OCI-LY1 (cell line): ENCODE results near the gene CNRIP1.

Experiments
- H2AFZ ChIP-seq: fragments of 200-600 bp; sonication (generic), shearing (Covaris generic); 2 replicates; pipeline ENCODE4 v1.6.0; 2014; ENCODE audit warnings: antibody characterized with exemption, mild to moderate bottlenecking, low read length
- H3F3A ChIP-seq: fragments of 200-600 bp; sonication (generic), shearing (Covaris generic); 2 replicates; pipeline ENCODE4 v1.6.0; 2014; ENCODE audit warnings: mild to moderate bottlenecking, antibody characterized with exemption, low read length, moderate library complexity; ENCODE audit not compliant: insufficient read depth
- H3K27ac ChIP-seq: fragments of 200-600 bp; sonication (generic); 2 replicates; pipeline ENCODE4 v1.5.1; 2014; ENCODE audit warnings: low read length, mixed run types, mild to moderate bottlenecking, low read depth; ENCODE audit not compliant: poor library complexity, severe bottlenecking
- H3K27me3 ChIP-seq: fragments of 200-600 bp; sonication (generic); 2 replicates; pipeline ENCODE4 v1.6.0; 2014; ENCODE audit warnings: antibody characterized with exemption, mild to moderate bottlenecking, low read length, moderate library complexity; ENCODE audit not compliant: insufficient read depth
- H3K36me3 ChIP-seq: fragments of 200-600 bp; sonication (generic); 2 replicates; pipeline ENCODE4 v1.6.1; 2014; ENCODE audit warnings: mild to moderate bottlenecking, antibody characterized with exemption, low read length, moderate library complexity, mixed read lengths; ENCODE audit not compliant: insufficient read depth
- H3K4me1 ChIP-seq: fragments of 200-600 bp; sonication (generic); 2 replicates; pipeline ENCODE4 v1.5.1; 2014; ENCODE audit warnings: mild to moderate bottlenecking, low read length, moderate library complexity; ENCODE audit not compliant: insufficient read depth, severe bottlenecking
- H3K4me2 ChIP-seq: fragments of 200-600 bp; sonication (generic), shearing (Covaris generic); 2 replicates; pipeline ENCODE4 v1.6.1; 2014; ENCODE audit warnings: low read length
- H3K4me3 ChIP-seq: fragments of 200-600 bp; sonication (generic); 2 replicates; pipeline ENCODE4 v1.5.1; 2014; ENCODE audit warnings: low read length, low read depth, mild to moderate bottlenecking, mixed read lengths; ENCODE audit not compliant: poor library complexity, severe bottlenecking
- H3K79me2 ChIP-seq: fragments of 200-600 bp; shearing (Covaris generic); 2 replicates; pipeline ENCODE4 v1.6.1; 2016; ENCODE audit warnings: mixed run types, low read length, mixed read lengths; ENCODE audit not compliant: insufficient read depth
- H3K9ac ChIP-seq: fragments of 200-600 bp; sonication (generic), shearing (Covaris generic); 2 replicates; pipeline ENCODE4 v1.6.1; 2014; ENCODE audit warnings: mild to moderate bottlenecking, low read length, mixed read lengths
- H3K9me2 ChIP-seq: fragments of 200-600 bp; sonication (generic), shearing (Covaris generic); 2 replicates; pipeline ENCODE4 v1.6.1; 2014; ENCODE audit warnings: low read depth, mild to moderate bottlenecking, low read length, mixed read lengths
- H3K9me3 ChIP-seq: fragments of 200-600 bp; shearing (Covaris generic); 2 replicates; pipeline ENCODE4 v1.6.1; 2014; ENCODE audit warnings: low read length, mixed read lengths
- H4K20me1 ChIP-seq: fragments of 200-600 bp; sonication (generic), shearing (Covaris generic); 2 replicates; pipeline ENCODE4 v1.6.0; 2016; ENCODE audit warnings: mild to moderate bottlenecking, low read length; ENCODE audit not compliant: insufficient read depth
- EZH2 ChIP-seq: fragments of 200-600 bp; sonication (generic), shearing (Covaris generic); IDR thresholded peaks from 2 replicates; pipeline ENCODE4 v1.8.0; 2017; ENCODE audit warnings: borderline replicate concordance, mixed run types, mild to moderate bottlenecking, antibody characterized with exemption, low read length, moderate library complexity, mixed read lengths
- TF ChIP-seq, protein P1 (sequence below): fragments of 200-600 bp; sonication (generic), shearing (Covaris generic); IDR thresholded peaks from 2 replicates; pipeline ENCODE4 v1.5.1; 2017; ENCODE audit warnings: mild to moderate bottlenecking, antibody characterized with exemption, low read length, moderate library complexity, mixed read lengths

Gene CNRIP1

DNA sequence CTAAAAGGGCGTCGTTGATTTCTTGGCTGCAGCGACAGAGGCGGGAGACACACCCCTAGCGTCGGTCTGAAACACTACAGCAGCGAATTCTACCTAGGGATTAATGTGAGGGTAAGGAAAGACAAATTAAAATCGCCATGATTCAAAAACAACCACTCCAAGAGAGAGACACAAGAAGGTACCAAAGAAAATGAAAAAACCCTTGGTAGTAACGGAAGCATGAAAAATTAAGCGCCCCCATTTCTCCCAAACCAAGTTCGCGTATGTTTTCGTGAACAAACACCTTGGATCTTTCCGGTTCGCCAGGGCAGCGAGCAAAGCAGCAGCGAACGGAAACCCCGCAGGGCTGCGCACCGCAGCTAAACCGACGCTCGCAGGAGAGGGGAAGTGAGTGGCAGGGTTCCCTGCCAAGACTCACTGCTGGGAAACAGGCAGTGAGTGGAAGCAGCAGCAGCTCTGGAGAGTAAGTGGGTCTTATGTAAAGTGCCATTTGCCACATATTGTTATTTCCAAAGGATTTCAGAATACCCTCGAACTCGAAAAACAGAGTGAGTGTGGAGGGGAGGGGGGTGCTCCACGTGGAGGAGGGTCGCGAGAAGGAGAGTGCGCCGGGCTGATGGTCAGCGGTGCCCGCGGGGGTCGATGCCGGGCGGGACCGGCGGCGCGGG lies 68.4 kb downstream of the CNRIP1 start:
- Histone ChIP-seq H4K20me1 (peaks cover 6% of the 10 kb centered on the region), H3K4me3 (peak overlapping the region; percentile 81), H3F3A (no peaks in the 10 kb centered on the region), H3K9me3 (no peaks in the 10 kb centered on the region), H3K4me2 (peak overlapping the region; percentile 76), H2AFZ (no peak overlapping the region), H3K27me3 (no peaks in the 10 kb centered on the region), H3K4me1 (peaks cover 71% of the 10 kb centered on the region), H3K9ac (peak overlapping the region; percentile 94), H3K36me3 (peaks cover 18% of the 10 kb centered on the region; the same call in 1 of the 2 replicates), H3K27ac (peak overlapping the region; percentile 91), H3K9me2 (no peaks in the 10 kb centered on the region), H3K79me2 (peaks cover 56% of the 10 kb centered on the region)
- no peak for TF ChIP-seq EZH2
- TF ChIP-seq, protein P1, sequence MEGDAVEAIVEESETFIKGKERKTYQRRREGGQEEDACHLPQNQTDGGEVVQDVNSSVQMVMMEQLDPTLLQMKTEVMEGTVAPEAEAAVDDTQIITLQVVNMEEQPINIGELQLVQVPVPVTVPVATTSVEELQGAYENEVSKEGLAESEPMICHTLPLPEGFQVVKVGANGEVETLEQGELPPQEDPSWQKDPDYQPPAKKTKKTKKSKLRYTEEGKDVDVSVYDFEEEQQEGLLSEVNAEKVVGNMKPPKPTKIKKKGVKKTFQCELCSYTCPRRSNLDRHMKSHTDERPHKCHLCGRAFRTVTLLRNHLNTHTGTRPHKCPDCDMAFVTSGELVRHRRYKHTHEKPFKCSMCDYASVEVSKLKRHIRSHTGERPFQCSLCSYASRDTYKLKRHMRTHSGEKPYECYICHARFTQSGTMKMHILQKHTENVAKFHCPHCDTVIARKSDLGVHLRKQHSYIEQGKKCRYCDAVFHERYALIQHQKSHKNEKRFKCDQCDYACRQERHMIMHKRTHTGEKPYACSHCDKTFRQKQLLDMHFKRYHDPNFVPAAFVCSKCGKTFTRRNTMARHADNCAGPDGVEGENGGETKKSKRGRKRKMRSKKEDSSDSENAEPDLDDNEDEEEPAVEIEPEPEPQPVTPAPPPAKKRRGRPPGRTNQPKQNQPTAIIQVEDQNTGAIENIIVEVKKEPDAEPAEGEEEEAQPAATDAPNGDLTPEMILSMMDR = peak; percentile 71

DNA sequence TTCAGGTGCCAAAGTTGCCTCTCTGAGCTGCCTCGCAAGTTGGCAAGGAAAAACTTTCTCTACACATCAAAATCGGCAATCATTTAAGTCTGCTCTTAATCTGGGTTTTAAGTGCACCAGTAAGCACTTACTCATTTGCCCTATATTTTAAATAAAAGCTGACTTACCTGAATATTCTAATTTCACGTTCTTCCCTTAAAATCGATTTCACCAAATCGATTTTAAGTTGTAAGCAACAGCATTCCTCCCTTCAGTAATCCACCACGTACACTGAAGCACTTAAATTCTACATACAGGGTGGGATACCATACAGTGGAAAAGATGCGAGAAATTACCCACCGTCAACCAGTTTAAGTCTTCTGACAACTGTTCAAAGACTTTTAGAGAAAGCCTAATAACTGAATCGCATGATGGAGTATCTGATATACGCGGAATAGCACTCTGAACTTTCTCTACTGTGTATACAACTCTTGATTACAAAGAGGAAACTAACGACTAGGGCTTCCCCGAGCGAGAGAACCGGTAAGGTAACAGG lies 69.0 kb downstream of the CNRIP1 start:
- no peak overlapping the region for H2AFZ ChIP-seq
- H3K36me3 ChIP-seq = peaks cover 18% of the 10 kb centered on the region; the same call in 1 of the 2 replicates
- peak overlapping the region; percentile 91 for H3K27ac ChIP-seq
- peaks cover 6% of the 10 kb centered on the region for H4K20me1 ChIP-seq
- TF ChIP-seq EZH2 = no peak
- TF ChIP-seq, protein P1 = no peak
- no peaks in the 10 kb centered on the region for H3K9me3 ChIP-seq
- H3K79me2 ChIP-seq = peaks cover 62% of the 10 kb centered on the region
- no peaks in the 10 kb centered on the region for H3K27me3 ChIP-seq
- H3K4me1 ChIP-seq = peaks cover 69% of the 10 kb centered on the region
- H3K4me2 ChIP-seq = peak overlapping the region; percentile 76
- H3K4me3 ChIP-seq = peak overlapping the region; percentile 81
- no peaks in the 10 kb centered on the region for H3F3A ChIP-seq
- H3K9ac ChIP-seq = peak overlapping the region; percentile 94
- H3K9me2 ChIP-seq = no peaks in the 10 kb centered on the region

DNA sequence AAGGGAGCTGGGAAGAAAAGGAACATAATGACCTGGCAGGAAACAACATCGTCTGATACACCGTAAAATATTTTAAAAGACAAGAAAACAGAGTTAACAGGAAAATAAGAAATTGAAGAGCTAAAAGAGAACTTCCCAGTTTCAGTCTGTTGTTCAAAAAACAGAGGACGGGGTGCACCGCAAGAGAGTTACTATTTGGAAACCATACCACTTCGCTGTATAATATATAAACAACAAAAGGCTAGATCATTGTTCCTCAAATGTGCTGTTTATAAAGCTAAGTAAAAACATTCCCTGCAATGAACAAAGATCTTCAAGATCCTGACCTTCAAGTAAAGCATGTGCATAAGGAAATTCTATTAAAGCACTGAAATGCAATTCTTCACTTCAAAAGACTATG lies 69.6 kb downstream of the CNRIP1 start:
- peaks cover 22% of the 10 kb centered on the region; the same call in 1 of the 2 replicates for H3K36me3 ChIP-seq
- H3F3A ChIP-seq = no peaks in the 10 kb centered on the region
- no peaks in the 10 kb centered on the region for H3K27me3 ChIP-seq
- H3K4me2 ChIP-seq = peak overlapping the region; percentile 76
- H3K27ac ChIP-seq = peak overlapping the region; percentile 91
- peaks cover 67% of the 10 kb centered on the region for H3K79me2 ChIP-seq
- no peak overlapping the region for H2AFZ ChIP-seq
- H3K4me3 ChIP-seq = peak overlapping the region; percentile 81
- H4K20me1 ChIP-seq = peaks cover 11% of the 10 kb centered on the region
- H3K4me1 ChIP-seq = peaks cover 63% of the 10 kb centered on the region
- H3K9me2 ChIP-seq = no peaks in the 10 kb centered on the region
- TF ChIP-seq EZH2 = no peak
- TF ChIP-seq, protein P1 = no peak
- H3K9ac ChIP-seq = peak overlapping the region; percentile 94
- no peaks in the 10 kb centered on the region for H3K9me3 ChIP-seq
